Loucy (cell line): Measurements from ENCODE around the gene KLHL25.

ENCODE experiments used
- EZH2phosphoT487 ChIP-seq: fragments of 200-600 bp; IDR thresholded peaks from 2 replicates; pipeline ENCODE4 v1.6.1; 2018; ENCODE audit warnings: antibody characterized with exemption, mild to moderate bottlenecking, moderate library complexity, borderline replicate concordance
- TF ChIP-seq, protein P1 (sequence below): fragments of 200-600 bp; sonication (generic); conservative IDR thresholded peaks from 2 replicates; pipeline ENCODE4 v1.5.1; 2014; ENCODE audit warnings: mild to moderate bottlenecking, antibody characterized with exemption, low read length

DNA sequence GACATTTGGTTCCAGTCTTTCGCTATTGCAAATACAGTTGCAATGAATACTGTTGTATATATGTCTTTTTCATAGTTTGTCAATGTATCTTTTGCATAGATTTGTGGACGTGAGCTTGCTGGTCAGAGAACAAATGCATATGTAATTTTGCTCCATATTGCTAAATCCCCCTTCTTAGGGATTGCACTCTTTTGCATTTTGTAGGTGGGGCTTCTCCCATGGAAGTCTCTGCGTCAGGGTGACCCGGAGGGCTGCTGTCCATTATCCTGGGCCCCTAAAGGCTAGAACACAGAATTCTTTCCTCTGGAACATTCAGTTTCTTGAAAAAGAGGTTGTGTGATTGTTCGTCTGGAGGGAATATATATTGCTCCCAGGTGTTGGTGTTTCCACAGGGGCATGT, 25.2 kb upstream of the KLHL25 start:
- TF ChIP-seq, protein P1, sequence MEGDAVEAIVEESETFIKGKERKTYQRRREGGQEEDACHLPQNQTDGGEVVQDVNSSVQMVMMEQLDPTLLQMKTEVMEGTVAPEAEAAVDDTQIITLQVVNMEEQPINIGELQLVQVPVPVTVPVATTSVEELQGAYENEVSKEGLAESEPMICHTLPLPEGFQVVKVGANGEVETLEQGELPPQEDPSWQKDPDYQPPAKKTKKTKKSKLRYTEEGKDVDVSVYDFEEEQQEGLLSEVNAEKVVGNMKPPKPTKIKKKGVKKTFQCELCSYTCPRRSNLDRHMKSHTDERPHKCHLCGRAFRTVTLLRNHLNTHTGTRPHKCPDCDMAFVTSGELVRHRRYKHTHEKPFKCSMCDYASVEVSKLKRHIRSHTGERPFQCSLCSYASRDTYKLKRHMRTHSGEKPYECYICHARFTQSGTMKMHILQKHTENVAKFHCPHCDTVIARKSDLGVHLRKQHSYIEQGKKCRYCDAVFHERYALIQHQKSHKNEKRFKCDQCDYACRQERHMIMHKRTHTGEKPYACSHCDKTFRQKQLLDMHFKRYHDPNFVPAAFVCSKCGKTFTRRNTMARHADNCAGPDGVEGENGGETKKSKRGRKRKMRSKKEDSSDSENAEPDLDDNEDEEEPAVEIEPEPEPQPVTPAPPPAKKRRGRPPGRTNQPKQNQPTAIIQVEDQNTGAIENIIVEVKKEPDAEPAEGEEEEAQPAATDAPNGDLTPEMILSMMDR: no peak
- TF ChIP-seq EZH2phosphoT487: no peak
